ENCODE measurements around the gene AMFR. TPM values are rescaled to one million over a fixed set of nuclear protein-coding genes. Genes with fewer than 3 reads are reported as not detected.
A peak's percentile ranks its signal among the peaks of the same experiment; 100 is the strongest.

AMFR gene
- total RNA-seq, 1 donor from 2014 or later: 133 TPM

- peak; percentile 63 for TF ChIP-seq CTCF (IDR thresholded peaks at IDR 0.05; ENCODE audit: insufficient read depth, low read length, poor library complexity, severe bottlenecking)
- Histone ChIP-seq H3K27me3 (ENCODE audit: control insufficient read depth, insufficient read depth, low read length) (no peaks in the 10 kb centered on the region), H3K36me3 (ENCODE audit: control insufficient read depth, insufficient read depth, low read length) (no peaks in the 10 kb centered on the region), H3K4me3 (ENCODE audit: low read depth, low read length) (no peak overlapping the region)
- DNase-seq (ENCODE audit: low read depth): no peak
These were observed 92.8 kb downstream of the AMFR start for GRCh38 chr16:56332464-56333079.

GRCh38 chr16:56331915-56332314, 93.4 kb downstream of the AMFR start:
- Histone ChIP-seq H3K4me3 (ENCODE audit: low read depth, low read length) (no peak overlapping the region), H3K36me3 (ENCODE audit: control insufficient read depth, insufficient read depth, low read length) (no peaks in the 10 kb centered on the region), H3K27me3 (ENCODE audit: control insufficient read depth, insufficient read depth, low read length) (no peaks in the 10 kb centered on the region)
- no peak for TF ChIP-seq CTCF (IDR thresholded peaks at IDR 0.05; ENCODE audit: insufficient read depth, low read length, poor library complexity, severe bottlenecking)
- DNase-seq (ENCODE audit: low read depth): no peak

- H3K4me3 ChIP-seq (ENCODE audit: low read depth, low read length): no peak overlapping the region
- no peak for DNase-seq (ENCODE audit: low read depth)
- no peaks in the 10 kb centered on the region for H3K36me3 ChIP-seq (ENCODE audit: control insufficient read depth, insufficient read depth, low read length)
- no peaks in the 10 kb centered on the region for H3K27me3 ChIP-seq (ENCODE audit: control insufficient read depth, insufficient read depth, low read length)
- no peak for TF ChIP-seq CTCF (IDR thresholded peaks at IDR 0.05; ENCODE audit: insufficient read depth, low read length, poor library complexity, severe bottlenecking)
These were observed 93.9 kb downstream of the AMFR start for GRCh38 chr16:56331399-56331798.

GRCh38 chr16:56330476-56330875, 94.9 kb downstream of the AMFR start:
- H3K4me3 ChIP-seq (ENCODE audit: low read depth, low read length): no peak overlapping the region
- DNase-seq (ENCODE audit: low read depth): no peak
- TF ChIP-seq CTCF (IDR thresholded peaks at IDR 0.05; ENCODE audit: insufficient read depth, low read length, poor library complexity, severe bottlenecking): no peak
- H3K27me3 ChIP-seq (ENCODE audit: control insufficient read depth, insufficient read depth, low read length): no peaks in the 10 kb centered on the region
- no peaks in the 10 kb centered on the region for H3K36me3 ChIP-seq (ENCODE audit: control insufficient read depth, insufficient read depth, low read length)

- H3K36me3 ChIP-seq (ENCODE audit: control insufficient read depth, insufficient read depth, low read length): no peaks in the 10 kb centered on the region
- H3K4me3 ChIP-seq (ENCODE audit: low read depth, low read length): no peak overlapping the region
- no peak for DNase-seq (ENCODE audit: low read depth)
- TF ChIP-seq CTCF (IDR thresholded peaks at IDR 0.05; ENCODE audit: insufficient read depth, low read length, poor library complexity, severe bottlenecking): no peak
- H3K27me3 ChIP-seq (ENCODE audit: control insufficient read depth, insufficient read depth, low read length): no peaks in the 10 kb centered on the region
These were observed 95.5 kb downstream of the AMFR start for GRCh38 chr16:56329887-56330286.

Measured in kidney epithelial cell (primary cell).